ENCODE measurements around the gene ZMYND10. TPM values are rescaled to one million over a fixed set of nuclear protein-coding genes. Genes with fewer than 3 reads are reported as not detected.

The ZMYND10 gene
- total and polyA plus RNA-seq, 2 experiments from 2014 or later: 0.29 to 0.31 TPM

- TF ChIP-seq, protein P1, sequence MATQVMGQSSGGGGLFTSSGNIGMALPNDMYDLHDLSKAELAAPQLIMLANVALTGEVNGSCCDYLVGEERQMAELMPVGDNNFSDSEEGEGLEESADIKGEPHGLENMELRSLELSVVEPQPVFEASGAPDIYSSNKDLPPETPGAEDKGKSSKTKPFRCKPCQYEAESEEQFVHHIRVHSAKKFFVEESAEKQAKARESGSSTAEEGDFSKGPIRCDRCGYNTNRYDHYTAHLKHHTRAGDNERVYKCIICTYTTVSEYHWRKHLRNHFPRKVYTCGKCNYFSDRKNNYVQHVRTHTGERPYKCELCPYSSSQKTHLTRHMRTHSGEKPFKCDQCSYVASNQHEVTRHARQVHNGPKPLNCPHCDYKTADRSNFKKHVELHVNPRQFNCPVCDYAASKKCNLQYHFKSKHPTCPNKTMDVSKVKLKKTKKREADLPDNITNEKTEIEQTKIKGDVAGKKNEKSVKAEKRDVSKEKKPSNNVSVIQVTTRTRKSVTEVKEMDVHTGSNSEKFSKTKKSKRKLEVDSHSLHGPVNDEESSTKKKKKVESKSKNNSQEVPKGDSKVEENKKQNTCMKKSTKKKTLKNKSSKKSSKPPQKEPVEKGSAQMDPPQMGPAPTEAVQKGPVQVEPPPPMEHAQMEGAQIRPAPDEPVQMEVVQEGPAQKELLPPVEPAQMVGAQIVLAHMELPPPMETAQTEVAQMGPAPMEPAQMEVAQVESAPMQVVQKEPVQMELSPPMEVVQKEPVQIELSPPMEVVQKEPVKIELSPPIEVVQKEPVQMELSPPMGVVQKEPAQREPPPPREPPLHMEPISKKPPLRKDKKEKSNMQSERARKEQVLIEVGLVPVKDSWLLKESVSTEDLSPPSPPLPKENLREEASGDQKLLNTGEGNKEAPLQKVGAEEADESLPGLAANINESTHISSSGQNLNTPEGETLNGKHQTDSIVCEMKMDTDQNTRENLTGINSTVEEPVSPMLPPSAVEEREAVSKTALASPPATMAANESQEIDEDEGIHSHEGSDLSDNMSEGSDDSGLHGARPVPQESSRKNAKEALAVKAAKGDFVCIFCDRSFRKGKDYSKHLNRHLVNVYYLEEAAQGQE (IDR thresholded peaks at IDR 0.05; ENCODE audit: unreplicated experiment): no peak
- TF ChIP-seq EZH2 (IDR thresholded peaks at IDR 0.05; ENCODE audit: low read depth, unreplicated experiment) (no peak), EZH2phosphoT487 (IDR thresholded peaks at IDR 0.05; ENCODE audit: unreplicated experiment) (no peak), ZNF331 (CRISPR knock-in tag; IDR thresholded peaks at IDR 0.05; ENCODE audit: low read depth) (no peak)
These were observed 37.2 kb upstream of the ZMYND10 start (continued) for GRCh38 chr3:50382722-50383121.

DNA sequence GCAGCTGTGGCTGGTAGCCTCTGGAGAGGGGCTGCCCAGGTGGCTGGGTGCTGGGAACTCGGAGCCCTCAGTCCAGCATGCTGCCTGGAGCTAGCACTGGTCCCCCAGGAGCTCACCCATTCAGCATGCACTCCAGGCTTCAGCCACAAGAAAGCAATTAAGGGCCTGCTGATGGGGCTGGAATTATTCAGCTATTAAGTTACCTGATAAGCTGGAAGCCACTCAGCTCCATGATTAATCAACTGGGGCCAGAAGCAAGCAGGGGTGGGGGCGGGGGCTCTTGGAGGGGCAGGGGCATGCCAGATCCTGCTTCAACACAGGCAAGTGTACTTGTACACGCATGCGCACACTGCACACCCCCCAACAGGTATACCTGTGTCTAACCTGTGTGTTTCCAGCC, 35.9 kb upstream of the ZMYND10 start:
- no peak overlapping the region for H2AFZ ChIP-seq
- no peaks in the 10 kb centered on the region for H4K20me1 ChIP-seq (replicated peaks; ENCODE audit: insufficient read depth)
- TF ChIP-seq ZNF114 (CRISPR knock-in tag; IDR thresholded peaks at IDR 0.05) (no peak), EZH2 (IDR thresholded peaks at IDR 0.05; ENCODE audit: low read depth, unreplicated experiment) (no peak), STAT1 (IDR thresholded peaks at IDR 0.05; ENCODE audit: unreplicated experiment) (no peak)
- TF ChIP-seq, protein P2, sequence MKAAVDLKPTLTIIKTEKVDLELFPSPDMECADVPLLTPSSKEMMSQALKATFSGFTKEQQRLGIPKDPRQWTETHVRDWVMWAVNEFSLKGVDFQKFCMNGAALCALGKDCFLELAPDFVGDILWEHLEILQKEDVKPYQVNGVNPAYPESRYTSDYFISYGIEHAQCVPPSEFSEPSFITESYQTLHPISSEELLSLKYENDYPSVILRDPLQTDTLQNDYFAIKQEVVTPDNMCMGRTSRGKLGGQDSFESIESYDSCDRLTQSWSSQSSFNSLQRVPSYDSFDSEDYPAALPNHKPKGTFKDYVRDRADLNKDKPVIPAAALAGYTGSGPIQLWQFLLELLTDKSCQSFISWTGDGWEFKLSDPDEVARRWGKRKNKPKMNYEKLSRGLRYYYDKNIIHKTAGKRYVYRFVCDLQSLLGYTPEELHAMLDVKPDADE (IDR thresholded peaks at IDR 0.05): no peak
- no peaks in the 10 kb centered on the region for H3K36me3 ChIP-seq (ENCODE audit: insufficient read depth)
- no peaks in the 10 kb centered on the region for H3K9me2 ChIP-seq (ENCODE audit: insufficient read depth)
- H3K27ac ChIP-seq (ENCODE audit: low read depth): no peak overlapping the region
- Mint-ChIP-seq H3K9me3 (no peaks in the 10 kb centered on the region; the same call in 2 of the 3 replicates), H3K27me3 (ENCODE audit: insufficient read depth, low read depth, poor library complexity) (peaks cover 15% of the 10 kb centered on the region), H3K4me1 (peaks cover 11% of the 10 kb centered on the region), H3K27ac (no peak overlapping the region), H3K4me3 (no peak overlapping the region), H3K36me3 (ENCODE audit: low read depth) (no peaks in the 10 kb centered on the region; the same call in 2 of the 3 replicates)
- H3K4me2 ChIP-seq: no peak overlapping the region
- no peak for ATAC-seq
- no peak overlapping the region for H3K4me3 ChIP-seq
- H3F3A ChIP-seq (replicated peaks; ENCODE audit: low read depth): no peaks in the 10 kb centered on the region
- H3K4me1 ChIP-seq (ENCODE audit: insufficient read depth): no peaks in the 10 kb centered on the region
- no peaks in the 10 kb centered on the region for H3K27me3 ChIP-seq (ENCODE audit: insufficient read depth)
- H3K79me2 ChIP-seq (replicated peaks; ENCODE audit: insufficient read depth): no peaks in the 10 kb centered on the region
- DNase-seq (ENCODE audit: low spot score): no peak

- Mint-ChIP-seq H3K27me3 (ENCODE audit: insufficient read depth, low read depth, poor library complexity) (peaks cover 21% of the 10 kb centered on the region), H3K4me1 (peaks cover 11% of the 10 kb centered on the region), H3K9me3 (no peaks in the 10 kb centered on the region; the same call in 2 of the 3 replicates), H3K36me3 (ENCODE audit: low read depth) (no peaks in the 10 kb centered on the region; the same call in 2 of the 3 replicates), H3K4me3 (no peak overlapping the region), H3K27ac (no peak overlapping the region)
- Histone ChIP-seq H3F3A (replicated peaks; ENCODE audit: low read depth) (no peaks in the 10 kb centered on the region), H3K79me2 (replicated peaks; ENCODE audit: insufficient read depth) (no peaks in the 10 kb centered on the region), H2AFZ (no peak overlapping the region), H3K27me3 (ENCODE audit: insufficient read depth) (no peaks in the 10 kb centered on the region), H3K9me2 (ENCODE audit: insufficient read depth) (no peaks in the 10 kb centered on the region), H3K4me3 (no peak overlapping the region), H3K4me2 (no peak overlapping the region), H4K20me1 (replicated peaks; ENCODE audit: insufficient read depth) (no peaks in the 10 kb centered on the region), H3K27ac (ENCODE audit: low read depth) (no peak overlapping the region), H3K4me1 (ENCODE audit: insufficient read depth) (no peaks in the 10 kb centered on the region), H3K36me3 (ENCODE audit: insufficient read depth) (no peaks in the 10 kb centered on the region)
- ATAC-seq (no peak), DNase-seq (ENCODE audit: low spot score) (no peak)
- TF ChIP-seq, protein P1 (IDR thresholded peaks at IDR 0.05; ENCODE audit: unreplicated experiment): no peak
- TF ChIP-seq POLR2AphosphoS5 (IDR thresholded peaks at IDR 0.05; ENCODE audit: low read depth) (no peak), NANOG (IDR thresholded peaks at IDR 0.05; ENCODE audit: borderline replicate concordance) (no peak), EZH2phosphoT487 (IDR thresholded peaks at IDR 0.05; ENCODE audit: unreplicated experiment) (no peak)
These were observed 35.0 kb upstream of the ZMYND10 start for GRCh38 chr3:50380405-50381085.

Measured in GM23338 (cell line).